HL-60 (cell line): ENCODE data around the gene IL25.

ENCODE experiments used
- DNase-seq, 2 experiments: peaks; one replicate each; pipeline ENCODE4 v3.0.0-alpha.2; 2010 to 2020; ENCODE audit warnings: low read depth in 1 of 2, low spot score in 1 of 2
- H3K27ac ChIP-seq: fragments of 250-450 bp; sonication (Bioruptor Pico); replicated peaks from 2 replicates; pipeline ENCODE4 v1.5.1; 2020; ENCODE audit warnings: mild to moderate bottlenecking, moderate library complexity
- H3K27me3 ChIP-seq: fragments of 250-450 bp; sonication (Bioruptor Pico); 2 replicates; pipeline ENCODE4 v1.5.1; 2021; ENCODE audit warnings: mild to moderate bottlenecking, moderate library complexity; ENCODE audit not compliant: insufficient read depth, poor library complexity, severe bottlenecking
- H3K4me3 ChIP-seq: replicated peaks from 2 replicates; pipeline ENCODE4 v1.5.1; 2011; ENCODE audit warnings: mild to moderate bottlenecking, control low read depth, low read length; ENCODE audit not compliant: insufficient read depth
- CTCF ChIP-seq: IDR thresholded peaks from one replicate; pipeline ENCODE4 v1.5.1; 2011; ENCODE audit warnings: low read length, control low read depth, inconsistent platforms; ENCODE audit not compliant: insufficient read depth
- GABPA ChIP-seq: IDR thresholded peaks from 2 replicates; pipeline ENCODE4 v1.6.1; 2012; ENCODE audit warnings: low read depth
- POLR2AphosphoS5 ChIP-seq: IDR thresholded peaks from 2 replicates; pipeline ENCODE4 v1.6.1; 2012; ENCODE audit warnings: low read depth
- SPI1 ChIP-seq: IDR thresholded peaks from 2 replicates; pipeline ENCODE4 v1.6.1; 2012; ENCODE audit warnings: low read depth, mild to moderate bottlenecking, borderline replicate concordance
- TF ChIP-seq, protein P1 (sequence below): IDR thresholded peaks from 2 replicates; pipeline ENCODE4 v1.6.1; 2012; ENCODE audit warnings: low read depth; ENCODE audit not compliant: insufficient replicate concordance

IL25 gene

GRCh38 chr14:23351681-23352505, 20.7 kb upstream of the IL25 start:
- no peak for DNase-seq
- TF ChIP-seq GABPA (no peak), CTCF (no peak), SPI1 (no peak), POLR2AphosphoS5 (no peak)
- TF ChIP-seq, protein P1, sequence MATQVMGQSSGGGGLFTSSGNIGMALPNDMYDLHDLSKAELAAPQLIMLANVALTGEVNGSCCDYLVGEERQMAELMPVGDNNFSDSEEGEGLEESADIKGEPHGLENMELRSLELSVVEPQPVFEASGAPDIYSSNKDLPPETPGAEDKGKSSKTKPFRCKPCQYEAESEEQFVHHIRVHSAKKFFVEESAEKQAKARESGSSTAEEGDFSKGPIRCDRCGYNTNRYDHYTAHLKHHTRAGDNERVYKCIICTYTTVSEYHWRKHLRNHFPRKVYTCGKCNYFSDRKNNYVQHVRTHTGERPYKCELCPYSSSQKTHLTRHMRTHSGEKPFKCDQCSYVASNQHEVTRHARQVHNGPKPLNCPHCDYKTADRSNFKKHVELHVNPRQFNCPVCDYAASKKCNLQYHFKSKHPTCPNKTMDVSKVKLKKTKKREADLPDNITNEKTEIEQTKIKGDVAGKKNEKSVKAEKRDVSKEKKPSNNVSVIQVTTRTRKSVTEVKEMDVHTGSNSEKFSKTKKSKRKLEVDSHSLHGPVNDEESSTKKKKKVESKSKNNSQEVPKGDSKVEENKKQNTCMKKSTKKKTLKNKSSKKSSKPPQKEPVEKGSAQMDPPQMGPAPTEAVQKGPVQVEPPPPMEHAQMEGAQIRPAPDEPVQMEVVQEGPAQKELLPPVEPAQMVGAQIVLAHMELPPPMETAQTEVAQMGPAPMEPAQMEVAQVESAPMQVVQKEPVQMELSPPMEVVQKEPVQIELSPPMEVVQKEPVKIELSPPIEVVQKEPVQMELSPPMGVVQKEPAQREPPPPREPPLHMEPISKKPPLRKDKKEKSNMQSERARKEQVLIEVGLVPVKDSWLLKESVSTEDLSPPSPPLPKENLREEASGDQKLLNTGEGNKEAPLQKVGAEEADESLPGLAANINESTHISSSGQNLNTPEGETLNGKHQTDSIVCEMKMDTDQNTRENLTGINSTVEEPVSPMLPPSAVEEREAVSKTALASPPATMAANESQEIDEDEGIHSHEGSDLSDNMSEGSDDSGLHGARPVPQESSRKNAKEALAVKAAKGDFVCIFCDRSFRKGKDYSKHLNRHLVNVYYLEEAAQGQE, result no peak
- no peak overlapping the region for H3K27ac ChIP-seq
- H3K27me3 ChIP-seq, result peaks cover 46% of the 10 kb centered on the region
- no peak overlapping the region for H3K4me3 ChIP-seq

DNA sequence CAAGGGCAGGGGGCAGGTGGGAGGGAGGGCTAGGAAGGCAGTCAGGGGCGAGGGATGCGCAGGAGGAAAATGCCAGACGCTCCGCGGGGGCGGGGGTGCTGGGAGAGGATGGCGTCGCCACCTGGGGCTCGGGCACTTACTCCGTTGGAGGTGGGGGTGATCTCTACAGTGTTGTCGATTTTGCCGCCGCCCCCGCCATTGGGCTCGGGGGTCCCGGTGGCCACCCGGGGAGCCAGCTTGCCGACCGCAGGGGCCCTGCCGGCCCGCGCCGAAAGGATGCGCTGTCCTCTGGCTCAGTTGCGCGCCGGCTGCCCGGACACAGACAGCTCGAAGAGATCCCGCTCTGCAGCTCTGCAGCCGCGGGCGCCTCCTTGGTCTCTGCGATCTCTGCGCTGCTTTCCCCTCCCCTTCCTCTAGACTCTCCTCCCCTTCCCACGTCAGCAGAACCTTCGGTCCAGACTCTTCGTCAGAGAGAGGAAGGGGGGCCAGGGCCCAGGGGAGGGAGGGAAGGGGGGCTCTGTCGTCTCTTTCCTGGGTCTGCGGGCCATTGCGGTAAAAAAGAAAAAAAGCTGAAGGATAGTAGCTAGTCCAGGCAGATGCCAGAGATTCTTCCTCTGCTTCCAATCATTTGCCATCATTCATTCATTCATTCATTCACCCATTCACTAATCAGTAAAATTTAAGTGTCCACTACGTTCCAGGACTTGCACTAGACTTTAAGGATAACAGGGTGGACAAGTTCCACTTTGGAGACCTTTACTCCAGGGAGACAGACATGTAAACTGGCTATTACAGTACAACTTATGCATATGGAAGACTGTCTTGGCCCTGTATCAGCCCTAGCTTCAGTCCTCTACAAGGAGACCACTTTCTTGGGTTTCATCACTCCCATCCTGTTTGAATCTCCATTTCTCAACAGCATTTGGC, 19.8 kb upstream of the IL25 start, which contains the start of gene SLC22A17:
TSS of gene SLC22A17 (minus strand) at position 382 of the 927 bp plus-strand sequence.
- Histone ChIP-seq H3K4me3 (no peak within 1 kb of the TSS), H3K27ac (no peak within 1 kb of the TSS), H3K27me3 (peaks cover 46% of the 10 kb centered on the region)
- TF ChIP-seq, protein P1, result no peak
- TF ChIP-seq POLR2AphosphoS5 (no peak), GABPA (no peak), SPI1 (no peak), CTCF (no peak)
- no peak for DNase-seq

DNA sequence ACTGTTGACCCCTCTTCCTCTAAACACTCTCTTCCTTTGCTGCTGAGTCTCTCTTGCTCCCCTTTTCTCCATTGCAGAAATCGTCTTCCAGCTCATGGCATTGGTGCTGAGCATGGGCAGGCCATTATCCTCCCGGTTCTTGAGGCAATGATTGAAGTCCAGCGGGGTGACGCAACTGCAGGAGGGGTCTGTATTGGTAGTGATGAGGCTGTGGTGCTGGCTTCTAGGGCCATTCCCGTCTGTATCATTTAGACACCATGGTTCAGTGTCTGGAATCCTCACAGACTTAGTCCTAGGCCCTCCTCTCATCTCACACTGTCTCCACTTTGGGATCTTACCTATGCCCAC, 19.2 kb upstream of the IL25 start:
- peaks cover 46% of the 10 kb centered on the region for H3K27me3 ChIP-seq
- no peak for DNase-seq
- TF ChIP-seq, protein P1, result no peak
- no peak overlapping the region for H3K27ac ChIP-seq
- no peak overlapping the region for H3K4me3 ChIP-seq
